GM21381 (cell line): ENCODE data around the gene NPC1L1.
"Not testable (repeated sequence)": the region's sequence is repeated elsewhere in the genome, so short reads cannot be mapped to it uniquely, and the experiment has no call there.

Source experiments
- ATAC-seq: cut with Tn5 transposase; IDR thresholded peaks from one replicate; pipeline ENCODE4 v1.9.1; 2021; ENCODE audit warnings: mild to moderate bottlenecking, moderate library complexity; ENCODE audit not compliant: unreplicated experiment

Gene NPC1L1

DNA sequence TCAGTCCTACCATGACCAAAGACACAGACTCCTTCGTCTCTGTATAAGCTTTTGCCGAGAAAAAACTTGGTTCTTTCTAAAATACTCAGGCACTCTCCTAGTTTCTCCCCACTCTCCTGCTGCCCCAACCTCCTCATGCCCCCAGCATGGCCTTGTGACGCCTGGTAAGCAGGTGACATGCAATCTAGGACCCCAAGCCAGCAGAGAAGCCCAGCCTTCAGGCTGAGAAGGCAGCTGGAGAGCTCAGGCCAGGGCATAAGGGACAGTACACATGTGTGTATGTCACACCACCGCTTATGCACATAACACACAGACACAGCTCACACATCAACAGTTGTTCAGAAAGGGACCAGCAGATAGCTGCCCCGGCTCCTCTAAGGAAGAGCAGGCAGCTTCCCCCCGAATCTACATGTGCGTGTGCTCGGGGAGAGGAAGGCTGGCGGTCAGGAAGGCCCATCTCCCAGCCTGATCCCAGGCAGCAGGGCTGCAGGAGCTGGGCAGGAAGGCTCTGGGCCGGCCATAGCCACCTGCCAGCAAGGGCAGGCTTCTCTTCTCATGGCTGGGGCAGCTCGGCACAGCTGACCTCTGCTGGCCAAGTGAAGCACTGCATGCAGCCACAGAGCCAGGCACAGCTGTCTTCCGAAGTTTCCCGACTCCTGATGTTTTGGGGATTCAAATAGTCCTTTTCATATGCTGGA lies 24.1 kb upstream of the NPC1L1 start:
- no peak for ATAC-seq

DNA sequence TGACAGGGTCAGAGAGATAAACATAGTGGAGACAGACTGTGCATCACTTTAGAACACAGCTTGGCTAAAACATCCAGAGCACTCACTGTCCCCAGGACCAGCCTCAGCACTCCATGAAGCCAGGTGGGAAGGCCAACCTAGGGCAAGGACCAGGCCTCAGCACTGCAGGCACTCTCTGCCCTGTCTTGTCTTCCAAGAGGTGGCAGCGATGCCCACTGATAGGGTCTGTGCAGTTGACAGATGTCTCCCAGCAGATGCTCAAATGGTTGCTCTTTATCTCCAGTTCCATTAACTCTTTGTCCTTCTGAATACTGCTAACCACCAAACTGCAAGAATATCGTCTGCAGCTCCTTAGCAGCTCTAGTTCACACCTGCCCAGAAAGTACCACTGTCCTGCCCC lies 23.5 kb upstream of the NPC1L1 start:
- no peak for ATAC-seq

DNA sequence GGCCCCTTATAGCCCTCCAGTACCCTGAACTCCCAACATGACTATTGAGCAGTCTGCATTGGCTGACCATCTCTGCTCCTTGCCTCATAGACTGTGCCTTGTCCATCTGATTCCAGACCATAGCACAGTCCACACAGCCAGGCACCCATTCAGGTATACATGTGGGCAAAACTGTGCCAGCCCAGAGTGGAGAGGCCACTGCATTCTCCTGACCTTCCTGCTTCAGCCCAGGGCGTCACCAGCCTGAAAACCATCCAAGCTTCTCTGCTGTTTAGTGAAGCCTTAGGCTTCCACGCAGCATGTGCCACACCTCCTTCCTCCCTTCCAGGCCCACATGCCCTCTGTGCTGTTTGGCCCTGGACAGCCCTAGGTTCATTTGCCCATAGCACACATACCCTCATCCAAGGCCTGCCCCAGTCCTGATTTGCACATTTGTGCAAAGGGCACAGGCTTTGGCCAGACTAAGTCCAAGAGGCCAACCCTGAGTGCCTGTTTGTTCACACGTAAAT lies 22.1 kb upstream of the NPC1L1 start:
- no peak for ATAC-seq

DNA sequence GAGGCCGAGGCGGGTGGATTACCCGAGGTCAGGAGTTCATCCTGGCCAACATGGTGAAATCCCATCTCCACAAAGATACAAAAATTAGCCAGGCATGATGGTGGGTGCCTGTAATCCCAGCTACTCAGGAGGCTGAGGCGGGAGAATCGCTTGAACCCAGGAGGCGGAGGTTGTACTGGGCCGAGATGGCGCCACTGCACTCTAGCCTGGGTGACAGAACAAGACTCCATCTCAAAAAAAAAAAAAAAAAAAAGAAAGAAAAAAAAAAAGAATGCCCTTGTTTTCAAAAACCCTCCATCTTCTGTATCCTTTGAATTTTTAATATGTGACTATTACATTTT lies 21.5 kb upstream of the NPC1L1 start:
- ATAC-seq = not testable (repeated sequence)

DNA sequence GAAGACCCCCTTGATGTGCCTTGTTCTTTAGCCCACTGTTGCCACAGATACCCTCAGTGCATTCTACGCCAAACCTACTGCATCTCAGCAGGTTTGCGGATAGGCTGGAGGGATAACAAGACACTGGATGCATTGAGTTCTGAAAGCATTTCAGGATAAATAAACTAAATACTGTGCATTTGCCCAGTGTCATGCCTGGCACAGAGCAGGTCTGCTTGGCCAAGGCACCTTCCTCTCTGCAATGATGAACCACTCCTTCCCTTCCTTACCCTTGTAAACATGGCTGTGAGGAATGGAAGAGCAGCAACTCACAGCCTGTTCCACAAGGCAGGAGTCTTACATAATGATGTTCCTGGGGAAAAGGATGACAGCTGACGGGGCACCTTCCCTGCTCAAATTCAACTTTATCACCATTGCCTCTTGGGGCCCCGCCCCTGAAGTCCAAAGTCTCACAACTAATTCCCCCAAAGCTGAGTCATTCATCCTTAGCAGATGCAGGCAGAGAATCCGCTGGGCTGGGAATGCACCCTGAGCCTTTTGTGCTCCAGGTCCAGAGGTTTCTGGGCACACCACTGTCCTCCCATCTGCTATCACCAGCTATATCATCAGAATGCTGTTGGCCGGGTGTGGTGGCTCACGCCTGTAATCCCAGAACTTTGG lies 21.0 kb upstream of the NPC1L1 start:
- no peak for ATAC-seq

DNA sequence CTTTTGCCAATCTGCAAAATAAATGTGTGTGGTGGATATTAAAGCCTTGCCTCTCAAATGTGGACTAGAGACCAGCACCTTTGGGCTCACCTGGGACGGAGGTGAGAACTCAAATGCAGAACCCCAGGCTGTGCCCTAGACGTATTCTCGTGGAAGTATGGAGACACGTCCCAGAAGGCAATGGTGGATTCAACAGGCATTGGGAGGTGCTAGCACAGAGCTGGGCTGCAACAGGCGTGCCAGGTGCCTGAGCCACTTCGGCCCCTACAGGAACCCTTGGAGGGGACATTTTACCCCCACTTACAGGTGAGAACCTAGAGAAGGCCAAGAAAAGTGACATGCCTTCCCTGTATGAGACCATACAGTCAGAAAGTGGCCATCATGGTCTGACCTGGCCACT lies 20.4 kb upstream of the NPC1L1 start:
- no peak for ATAC-seq

DNA sequence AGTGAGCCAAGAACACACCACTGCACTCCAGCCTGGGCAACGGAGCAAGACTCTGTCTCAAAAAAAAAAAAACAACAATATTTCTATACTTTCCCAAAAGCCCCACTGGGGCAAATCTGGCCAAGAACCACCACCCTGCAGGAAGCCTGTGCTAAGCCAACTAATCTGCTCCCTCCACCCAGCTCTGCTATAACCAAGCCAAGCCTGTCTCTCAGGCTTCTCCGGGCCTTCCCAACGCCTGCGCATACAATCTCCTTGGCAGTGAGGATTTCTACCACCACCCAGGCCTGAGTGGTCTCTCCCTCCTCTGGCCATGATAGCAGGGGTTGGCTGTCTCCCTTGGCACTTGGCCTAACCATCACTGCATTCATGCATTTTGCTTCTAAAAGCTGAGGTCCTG lies 18.4 kb upstream of the NPC1L1 start:
- no peak for ATAC-seq

DNA sequence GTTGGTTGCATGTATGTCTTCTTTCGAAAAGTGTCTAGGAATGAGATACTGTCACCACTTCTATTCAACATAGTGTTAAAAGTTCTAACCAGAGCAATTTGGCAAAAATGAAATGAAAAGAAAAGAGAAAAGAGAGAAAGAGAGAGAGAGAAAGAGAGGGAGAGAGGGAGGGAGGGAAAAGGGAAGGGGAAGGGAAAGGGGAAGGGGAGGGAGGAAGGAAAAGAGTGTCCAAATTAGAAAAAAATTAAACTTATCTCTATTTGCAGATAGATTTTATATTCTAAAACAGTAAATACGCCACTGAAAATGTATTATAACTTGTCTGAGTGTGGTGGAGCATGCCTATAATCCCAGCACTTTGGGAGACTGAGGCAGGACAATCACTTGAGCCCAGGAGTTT lies 16.4 kb upstream of the NPC1L1 start:
- no peak for ATAC-seq

DNA sequence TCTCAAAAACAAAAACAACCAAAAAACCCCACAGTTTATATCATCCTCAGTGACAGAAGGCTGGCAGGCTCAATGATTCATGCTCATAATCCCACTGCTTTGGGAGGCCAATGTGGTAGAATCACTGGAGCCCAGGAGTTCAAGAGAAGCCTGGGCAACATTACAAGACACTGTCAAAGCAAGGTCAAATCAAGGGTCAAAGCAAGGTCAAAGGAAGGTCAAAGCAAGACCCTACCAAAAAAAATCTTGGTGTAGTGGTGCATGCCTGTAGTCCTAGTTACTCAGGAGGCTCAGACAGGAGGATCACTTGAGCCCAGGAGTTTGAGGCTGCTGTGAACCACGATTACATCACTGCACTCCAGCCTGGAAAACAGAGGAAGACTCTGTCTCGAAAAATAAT lies 14.2 kb upstream of the NPC1L1 start:
- ATAC-seq = no peak

DNA sequence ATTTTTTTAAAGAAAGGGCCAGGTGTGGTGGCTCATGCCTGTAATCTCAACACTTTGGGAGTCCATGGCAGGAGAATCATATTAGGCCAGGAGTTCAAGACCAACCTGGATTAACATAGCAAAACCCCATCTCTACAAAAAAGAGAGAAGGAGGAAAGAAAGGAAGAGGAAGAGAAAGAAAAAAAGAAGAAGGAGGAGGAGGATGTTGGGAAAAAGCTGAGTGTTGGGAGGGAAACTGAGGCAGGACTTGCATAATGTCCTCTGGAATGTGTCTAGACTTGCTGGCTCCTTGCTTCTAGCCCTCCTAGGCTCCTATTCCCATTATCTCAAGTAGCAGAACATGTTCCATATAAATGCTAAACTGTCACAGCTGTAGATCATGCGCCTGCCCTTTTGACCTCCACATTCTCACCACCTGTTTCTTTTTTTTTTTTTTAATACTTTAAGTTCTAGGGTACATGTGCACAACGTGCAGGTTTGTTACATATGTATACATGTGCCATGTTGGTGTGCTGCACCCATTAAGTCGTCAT lies 11.4 kb upstream of the NPC1L1 start:
- ATAC-seq = not testable (repeated sequence)

DNA sequence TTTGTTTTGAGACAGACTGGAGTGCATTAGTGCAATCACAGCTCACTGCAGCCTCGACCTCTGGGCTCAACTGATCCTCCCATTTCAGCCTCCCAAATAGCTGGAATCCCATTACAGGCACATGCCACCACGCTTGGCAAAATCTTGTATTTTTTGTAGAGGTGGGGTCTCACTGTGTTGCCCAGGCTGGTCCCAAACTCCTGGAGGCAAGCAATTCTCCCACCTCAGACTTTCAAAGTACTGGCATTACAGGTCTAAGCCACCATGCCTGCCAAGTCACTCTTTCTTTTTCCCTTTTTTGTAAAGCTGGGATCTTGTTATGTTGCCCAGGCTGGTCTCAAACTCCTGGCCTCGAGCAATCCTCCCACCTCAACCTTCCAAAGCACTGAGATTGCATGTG lies 8.3 kb upstream of the NPC1L1 start:
- ATAC-seq = no peak

DNA sequence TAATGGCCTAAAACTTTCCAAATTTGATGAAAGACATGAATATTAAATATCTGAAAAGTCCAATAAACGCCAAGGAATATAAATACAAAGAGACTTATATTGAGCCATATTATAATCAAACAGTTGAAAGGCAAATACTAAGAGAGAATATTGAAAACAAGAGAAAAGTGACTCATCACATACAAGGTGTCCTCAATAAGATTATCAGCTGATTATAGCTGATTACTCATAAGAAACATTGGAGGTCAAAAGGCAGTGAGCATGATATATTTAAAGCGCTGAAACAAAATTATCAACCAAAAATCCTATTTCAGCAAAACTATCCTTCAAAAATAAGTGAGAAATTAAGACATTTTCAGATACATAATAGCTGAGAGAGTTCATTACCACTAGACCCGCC lies 7.8 kb upstream of the NPC1L1 start:
- ATAC-seq = no peak

DNA sequence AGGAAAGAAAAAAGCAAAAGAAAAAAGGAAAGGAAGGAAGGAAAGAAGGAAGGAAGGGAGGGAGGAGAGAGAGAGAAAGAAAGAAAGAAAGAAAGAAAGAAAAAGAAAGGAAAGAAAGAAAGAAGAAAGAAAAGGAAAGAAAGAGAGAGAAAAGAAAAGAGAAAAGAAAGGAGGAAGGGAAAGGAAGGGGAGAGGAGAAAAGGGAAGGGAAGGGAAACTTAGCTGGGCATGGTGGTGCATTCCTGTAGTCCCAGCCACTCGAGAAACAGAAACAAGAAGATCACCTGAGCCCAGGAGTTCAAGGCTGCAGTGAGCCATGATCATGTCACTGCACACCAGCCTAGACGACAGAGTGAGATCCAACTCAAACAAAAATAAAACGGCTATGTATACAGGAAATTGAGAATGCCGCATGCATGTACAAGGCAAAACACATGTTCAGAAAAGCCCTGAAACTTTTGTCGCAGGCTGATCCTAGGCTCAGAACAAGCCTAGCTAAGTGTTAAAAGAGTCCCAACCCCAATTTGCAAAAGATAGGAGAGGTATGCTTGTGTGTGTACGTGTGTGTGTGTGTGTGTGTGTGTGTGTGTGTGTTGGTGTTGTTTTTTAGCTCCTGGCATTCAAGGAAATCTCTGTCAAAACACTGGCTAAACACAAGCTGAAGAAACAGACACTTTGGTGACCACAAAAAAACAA lies 6.6 kb upstream of the NPC1L1 start:
- ATAC-seq = no peak

DNA sequence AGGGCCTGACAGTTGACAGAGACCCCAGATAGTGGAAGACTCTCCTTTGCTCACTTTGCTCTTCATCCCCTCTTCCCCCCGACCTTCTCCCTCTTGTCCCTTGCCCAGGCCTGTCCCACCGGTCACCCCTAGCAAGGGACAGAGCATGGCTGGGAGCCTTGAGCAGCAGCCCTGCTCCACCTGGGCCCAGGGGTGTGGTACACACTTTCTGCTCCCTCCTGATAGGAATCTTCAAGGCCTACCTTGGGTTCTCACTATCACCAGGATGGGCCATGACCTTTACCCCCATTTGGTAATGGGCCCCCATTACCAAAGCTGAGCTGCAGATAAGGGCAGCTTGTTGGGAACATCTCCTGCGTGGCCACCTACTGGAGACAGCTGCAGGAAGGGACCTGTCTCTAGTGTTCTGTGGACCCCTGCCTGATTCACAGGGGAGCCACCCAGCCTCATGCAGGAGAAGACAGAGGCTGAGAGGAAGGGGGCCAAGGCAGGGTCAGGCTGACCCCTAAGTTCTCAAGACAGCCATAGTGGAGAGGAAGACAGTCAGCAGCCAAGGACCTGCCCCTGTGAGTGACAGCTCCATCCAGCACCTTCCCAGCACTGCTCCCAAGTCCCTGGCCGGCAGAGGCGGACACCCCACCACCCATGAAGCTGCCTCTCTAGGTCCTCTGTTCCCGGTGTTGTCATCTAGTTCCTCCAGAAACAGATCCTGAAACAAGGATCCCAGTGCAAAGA lies 913 bp upstream of the NPC1L1 start:
- no peak for ATAC-seq

DNA sequence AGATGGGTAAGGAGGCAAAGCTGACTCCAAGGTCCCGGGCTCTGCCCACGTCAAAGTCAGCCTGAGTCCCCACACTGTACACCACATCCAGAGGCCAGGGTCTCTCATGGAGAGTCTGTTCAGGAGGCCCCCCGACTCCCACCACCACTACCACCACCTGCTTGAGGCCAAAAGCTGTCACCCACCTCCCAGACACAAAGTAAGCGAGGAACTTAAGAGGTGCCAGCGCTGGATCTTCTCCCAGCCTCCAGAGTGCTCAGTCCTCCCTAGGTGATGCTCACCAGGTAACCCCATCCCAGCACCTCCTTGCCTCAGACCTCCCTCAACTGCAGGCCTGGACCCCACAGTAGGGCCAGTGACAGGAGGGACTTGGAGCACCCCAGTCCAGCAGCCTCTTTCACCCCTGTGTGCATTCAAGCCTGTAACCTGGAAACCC lies 520 bp downstream of the NPC1L1 start:
- no peak for ATAC-seq

DNA sequence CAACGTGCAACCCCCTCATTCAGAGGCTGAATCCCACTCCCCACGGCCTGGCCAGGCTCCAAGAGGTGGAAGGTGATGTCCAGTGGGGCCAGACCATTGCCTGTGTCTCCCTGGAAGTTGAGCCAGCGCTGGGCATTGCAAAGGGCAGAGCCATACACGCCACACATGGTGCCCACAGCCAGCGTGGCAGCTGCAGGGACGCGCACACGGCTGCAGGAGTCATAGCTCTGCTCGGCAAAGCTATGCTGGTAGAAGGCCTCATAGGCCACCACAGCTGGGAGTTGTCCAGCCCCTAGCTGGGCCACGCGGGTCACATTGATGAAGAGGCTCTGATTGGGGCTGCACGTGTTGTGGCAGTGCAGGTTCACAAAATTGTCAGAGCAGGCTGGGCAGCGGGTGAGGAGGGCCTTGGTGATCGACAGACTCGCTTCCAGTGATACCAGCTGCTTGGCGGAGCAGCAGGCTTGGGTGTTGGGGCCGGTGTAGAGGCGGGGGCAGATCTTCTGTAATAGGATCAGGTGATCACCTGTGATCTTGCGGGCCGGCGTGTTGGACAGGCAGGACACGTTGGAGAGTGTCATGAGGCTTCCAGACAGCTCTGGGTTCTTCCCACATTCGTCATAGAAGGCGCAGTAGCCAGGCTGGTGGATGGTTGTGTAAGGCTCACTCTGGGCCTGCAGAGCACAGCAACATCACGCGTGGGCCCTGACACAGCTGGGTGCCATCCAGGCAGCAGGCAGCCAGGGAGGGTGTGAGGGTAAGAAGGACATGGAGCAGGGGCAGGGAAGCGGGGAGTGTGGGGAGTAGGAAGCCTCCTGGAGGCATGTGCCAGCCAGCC lies 1.2 kb downstream of the NPC1L1 start:
- no peak for ATAC-seq

DNA sequence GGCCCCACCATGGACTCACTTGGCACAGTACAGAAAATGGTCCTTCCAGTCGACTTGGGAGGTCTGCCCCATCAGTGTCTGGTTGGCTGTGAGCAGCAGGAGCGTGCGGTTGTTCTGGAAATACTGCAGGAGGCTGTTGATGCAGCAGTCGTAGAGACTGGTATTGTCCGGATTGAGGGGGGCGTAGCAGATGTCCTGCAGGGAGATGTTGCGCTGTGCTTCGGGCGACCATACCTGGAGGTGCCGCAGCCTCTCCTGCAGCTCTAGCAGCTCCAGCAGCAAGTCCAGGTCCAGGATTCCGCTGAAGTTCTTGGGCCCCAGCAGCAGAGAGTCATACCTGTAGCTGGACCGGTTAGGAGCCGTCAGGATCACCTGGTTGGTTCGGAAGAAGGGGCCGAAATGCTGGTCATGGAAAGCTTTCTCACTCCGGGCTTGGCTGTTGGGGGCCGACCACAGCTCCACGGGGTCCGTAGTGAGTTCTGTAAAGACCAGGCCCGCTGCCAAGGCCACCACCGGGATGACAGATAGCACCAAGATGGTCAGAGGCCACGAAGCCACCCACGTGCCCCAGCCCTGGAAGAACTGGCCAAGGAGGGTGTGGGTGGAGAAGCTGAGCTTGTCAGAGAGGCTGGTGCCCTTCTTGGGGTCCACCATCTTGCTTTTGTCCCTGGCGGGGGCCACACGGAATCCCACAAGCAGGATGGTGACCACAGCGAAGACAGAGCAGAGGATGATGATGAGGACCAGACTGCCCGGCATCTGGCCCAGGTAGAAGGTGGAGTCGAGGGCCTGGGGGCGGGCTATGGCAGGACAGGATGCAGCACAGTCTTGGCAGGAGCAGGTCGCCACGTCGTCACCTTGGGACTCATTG lies 2.1 kb downstream of the NPC1L1 start:
- ATAC-seq = no peak

DNA sequence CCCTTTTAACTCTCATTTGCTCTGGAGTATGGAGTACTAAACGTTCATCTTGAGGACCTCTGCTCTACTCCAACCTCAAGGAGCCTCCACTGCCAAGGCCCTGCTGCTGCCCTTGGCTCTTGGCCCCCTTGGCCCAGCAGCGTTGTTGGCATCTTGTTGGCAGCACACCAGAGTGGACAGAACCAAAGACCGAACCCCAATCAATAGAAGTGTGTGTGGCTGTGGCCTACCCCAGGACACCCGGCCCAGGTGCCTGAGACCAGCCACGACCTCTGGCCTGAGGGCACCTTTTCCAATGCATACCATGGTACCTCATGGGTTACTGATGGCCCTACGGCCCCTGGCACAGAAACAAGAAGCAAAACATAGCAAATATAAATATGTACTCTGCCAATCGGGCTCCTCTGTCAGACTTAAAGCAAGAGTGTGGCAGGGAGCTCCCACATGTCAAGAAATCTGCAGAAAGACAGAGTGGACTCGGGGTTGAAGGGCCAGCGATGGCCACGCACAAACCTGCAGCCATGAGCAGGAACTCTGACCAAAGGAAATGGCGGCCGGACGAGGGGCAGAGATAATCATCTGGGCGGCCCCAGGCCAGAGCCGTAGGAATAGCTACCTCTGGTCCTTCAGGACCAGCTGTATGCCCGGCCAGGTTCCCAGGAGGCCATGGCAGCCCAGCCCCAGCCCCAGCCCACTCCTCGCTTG lies 2.9 kb downstream of the NPC1L1 start:
- ATAC-seq = no peak

DNA sequence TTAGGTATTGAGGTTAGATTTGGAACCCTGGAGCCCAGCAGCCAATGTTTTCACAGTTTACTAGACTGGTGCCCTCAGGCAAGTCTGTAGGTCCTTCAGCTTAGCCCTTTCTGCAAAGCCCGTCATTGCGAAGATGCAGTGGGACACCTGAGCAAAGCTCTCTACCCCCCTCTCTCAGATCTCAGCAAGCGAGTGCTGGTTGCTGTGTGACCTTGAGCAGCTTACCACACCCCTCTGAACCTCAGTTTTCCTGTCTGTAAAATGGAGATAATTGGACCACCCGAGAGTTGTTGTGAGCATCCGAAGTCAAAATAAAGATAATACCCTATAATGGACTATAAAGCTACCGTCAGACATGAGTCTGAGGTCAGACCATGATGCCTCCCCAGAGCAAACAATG lies 3.7 kb downstream of the NPC1L1 start:
- no peak for ATAC-seq
